H1 (cell line): ENCODE data around the gene CIITA.

Experiments
- ASH2L ChIP-seq: fragments of 200-600, 300-600 bp; sonication (generic); IDR thresholded peaks from one replicate; pipeline ENCODE4 v1.7.1; 2017; ENCODE audit warnings: low read length
- EP300 ChIP-seq, 2 experiments: IDR thresholded peaks; 1 replicate in 1 of 2; 2 replicates in 1 of 2; pipeline ENCODE4 v1.6.1; 2011 to 2012; ENCODE audit warnings: low read depth in 2 of 2, low read length in 2 of 2, mild to moderate bottlenecking in 2 of 2, borderline replicate concordance in 1 of 2, inconsistent platforms in 1 of 2, moderate library complexity in 1 of 2
- EZH2 ChIP-seq: fragments of 200-600 bp; sonication (generic); IDR thresholded peaks from 2 replicates; pipeline ENCODE4 v1.7.1; 2012; ENCODE audit warnings: low read depth, mild to moderate bottlenecking, moderate library complexity, low read length, inconsistent platforms; ENCODE audit not compliant: severe bottlenecking
- POLR2A ChIP-seq, 2 experiments: IDR thresholded peaks; 1 replicate in 1 of 2; 2 replicates in 1 of 2; pipeline ENCODE4 v1.6.1; 2011; ENCODE audit warnings: low read depth in 2 of 2, low read length in 2 of 2, mild to moderate bottlenecking in 2 of 2; ENCODE audit errors: control extremely low read depth in 1 of 2
- POLR2AphosphoS5 ChIP-seq: IDR thresholded peaks from 2 replicates; pipeline ENCODE4 v1.6.1; 2011; ENCODE audit warnings: low read depth, low read length
- RAD21 ChIP-seq, 2 experiments: IDR thresholded peaks in 1 of 2; conservative IDR thresholded peaks in 1 of 2; 2 replicates each; pipeline ENCODE4 v1.6.1; 2011; ENCODE audit warnings: low read depth in 2 of 2, low read length in 2 of 2, improper control_type of control experiment in 1 of 2, inconsistent platforms in 1 of 2, mild to moderate bottlenecking in 1 of 2, moderate library complexity in 1 of 2
- SAP30 ChIP-seq: fragments of 300-600 bp; sonication (generic); IDR thresholded peaks from 2 replicates; pipeline ENCODE4 v1.7.1; 2012; ENCODE audit warnings: low read length, moderate library complexity, mild to moderate bottlenecking, inconsistent platforms; ENCODE audit not compliant: insufficient read depth, insufficient replicate concordance
- TEAD4 ChIP-seq: IDR thresholded peaks from 2 replicates; pipeline ENCODE4 v1.6.1; 2012; ENCODE audit warnings: low read depth, low read length, inconsistent platforms, mixed read lengths
- YY1 ChIP-seq: IDR thresholded peaks from 2 replicates; pipeline ENCODE4 v1.6.1; 2011; ENCODE audit warnings: low read depth, mild to moderate bottlenecking, low read length
- TF ChIP-seq, protein P1 (sequence below), 3 experiments: IDR thresholded peaks; 1 replicate in 2 of 3; 2 replicates in 1 of 3; pipeline versions ENCODE4 v1.5.1 to v1.6.1; 2011; ENCODE audit warnings: low read length in 3 of 3, mild to moderate bottlenecking in 3 of 3, inconsistent platforms in 2 of 3, low read depth in 1 of 3, moderate library complexity in 1 of 3; ENCODE audit not compliant: insufficient read depth in 1 of 3; ENCODE audit errors: control extremely low read depth in 1 of 3

- TF ChIP-seq YY1 (no peak), SAP30 (no peak), POLR2A (IDR thresholded peaks at IDR 0.05; ENCODE audit: control extremely low read depth in 1 of 2, low read depth in 2 of 2, low read length in 2 of 2) (no peak), TEAD4 (no peak), RAD21 (IDR thresholded peaks at IDR 0.05 in 1 of 2, conservative IDR thresholded peaks at IDR 0.05 in 1 of 2; ENCODE audit: low read depth in 2 of 2, low read length in 2 of 2) (no peak), ASH2L (no peak), POLR2AphosphoS5 (no peak), EP300 (IDR thresholded peaks at IDR 0.05; ENCODE audit: borderline replicate concordance in 1 of 2, low read depth in 2 of 2, low read length in 2 of 2) (no peak), EZH2 (no peak)
- TF ChIP-seq, protein P1, sequence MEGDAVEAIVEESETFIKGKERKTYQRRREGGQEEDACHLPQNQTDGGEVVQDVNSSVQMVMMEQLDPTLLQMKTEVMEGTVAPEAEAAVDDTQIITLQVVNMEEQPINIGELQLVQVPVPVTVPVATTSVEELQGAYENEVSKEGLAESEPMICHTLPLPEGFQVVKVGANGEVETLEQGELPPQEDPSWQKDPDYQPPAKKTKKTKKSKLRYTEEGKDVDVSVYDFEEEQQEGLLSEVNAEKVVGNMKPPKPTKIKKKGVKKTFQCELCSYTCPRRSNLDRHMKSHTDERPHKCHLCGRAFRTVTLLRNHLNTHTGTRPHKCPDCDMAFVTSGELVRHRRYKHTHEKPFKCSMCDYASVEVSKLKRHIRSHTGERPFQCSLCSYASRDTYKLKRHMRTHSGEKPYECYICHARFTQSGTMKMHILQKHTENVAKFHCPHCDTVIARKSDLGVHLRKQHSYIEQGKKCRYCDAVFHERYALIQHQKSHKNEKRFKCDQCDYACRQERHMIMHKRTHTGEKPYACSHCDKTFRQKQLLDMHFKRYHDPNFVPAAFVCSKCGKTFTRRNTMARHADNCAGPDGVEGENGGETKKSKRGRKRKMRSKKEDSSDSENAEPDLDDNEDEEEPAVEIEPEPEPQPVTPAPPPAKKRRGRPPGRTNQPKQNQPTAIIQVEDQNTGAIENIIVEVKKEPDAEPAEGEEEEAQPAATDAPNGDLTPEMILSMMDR (IDR thresholded peaks at IDR 0.05; ENCODE audit: control extremely low read depth in 1 of 3, insufficient read depth in 1 of 3, low read depth in 1 of 3, low read length in 3 of 3), result no peak
These were observed 63.6 kb downstream of the CIITA start for GRCh38 chr16:10940501-10941079.
